Heart left ventricle (tissue), 16 donors: Measurements from ENCODE around the gene HAPLN2. TPM values are rescaled to one million over a fixed set of nuclear protein-coding genes. Genes with fewer than 3 reads are reported as not detected.
A peak's percentile ranks its signal among the peaks of the same experiment; 100 is the strongest.

Experiments
- ATAC-seq, 4 donors: fragments of 200-7000 bp; cut with Tn5 transposase; one replicate each; pipeline ENCODE4 v1.9.1; 2020 to 2022; ENCODE audit warnings: moderate library complexity in 4 of 4, mild to moderate bottlenecking in 3 of 4, moderate number of reproducible peaks in 1 of 4
- DNase-seq, 5 donors: peaks; one replicate each; pipeline ENCODE4 v3.0.0-alpha.2; 2020
- H3K27ac ChIP-seq, 12 donors: fragments of 200-600 bp; sonication (generic) in 4 of 12; one replicate each; pipeline versions ENCODE4 v1.5.0 to v1.8.0; 2016 to 2022; ENCODE audit warnings: mild to moderate bottlenecking in 2 of 12
- H3K27me3 ChIP-seq, 9 donors: fragments of 200-600 bp; sonication (generic) in 2 of 9; one replicate each; pipeline versions ENCODE4 v1.5.1 to v1.8.0; 2016 to 2022; ENCODE audit warnings: mild to moderate bottlenecking in 3 of 9
- H3K36me3 ChIP-seq, 9 donors: fragments of 200-600 bp; sonication (generic) in 2 of 9; one replicate each; pipeline versions ENCODE4 v1.5.0 to v1.8.0; 2018 to 2022; ENCODE audit warnings: mild to moderate bottlenecking in 2 of 9
- H3K4me1 ChIP-seq, 12 donors: fragments of 200-600 bp; sonication (generic) in 4 of 12; one replicate each; pipeline versions ENCODE4 v1.5.0 to v1.8.0; 2016 to 2022; ENCODE audit warnings: mild to moderate bottlenecking in 3 of 12
- H3K4me3 ChIP-seq, 12 donors: fragments of 200-600 bp; sonication (generic) in 4 of 12; one replicate each; pipeline versions ENCODE4 v1.5.0 to v1.8.0; 2017 to 2022; ENCODE audit warnings: mild to moderate bottlenecking in 9 of 12, moderate library complexity in 4 of 12
- H3K9me3 ChIP-seq, 12 donors: fragments of 200-600 bp; sonication (generic) in 4 of 12; one replicate each; pipeline versions ENCODE4 v1.5.0 to v1.8.0; 2016 to 2022; ENCODE audit warnings: mild to moderate bottlenecking in 1 of 12
- POLR2A ChIP-seq, 2 donors: fragments of 450-650 bp; IDR thresholded peaks; one replicate each; pipeline ENCODE4 v1.6.1; 2017; ENCODE audit warnings: antibody characterized with exemption in 2 of 2, mild to moderate bottlenecking in 2 of 2, moderate library complexity in 2 of 2
- WGBS, 4 donors: extraction: QIAGEN DNeasy Blood & Tissue Kit in 2 of 4; methylation state at CpG; one replicate each; pipeline versions ENCODE4 v1.1.5 to v1.1.7; 2013 to 2018; 5-methylcytosine and 5-hydroxymethylcytosine counted together
- intact Hi-C, 10 donors: fragments of 100-400 bp; cut with DNase I; formaldehyde crosslinking; loops; one replicate each; pipeline versions ENCODE4 v1.11.1 to v1.14.2; 2022
- polyA plus RNA-seq, 2 donors: library from polyadenylated mRNA; stranded (reverse); fragments of 200-250 nt; gene quantifications; one replicate each; pipeline ENCODE4 v1.2.3, GENCODE V29; 2013
- total RNA-seq, 9 donors: library from RNA; depleted of rRNA in 2 of 9; stranded (reverse); fragments of >200 nt in 2 of 9; fragmentation: NEBNext Ultra II Directional in 3 of 9; extraction: Animal tissue kit (Norgen Biotek cat#: 25700) in 3 of 9; gene quantifications; one replicate each; pipeline versions ENCODE4 v1.1.0 to v1.2.4, GENCODE V29; 2016 to 2023
- TF ChIP-seq, protein P1 (sequence below), 12 donors: fragments of 200-600 bp; sonication (generic) in 4 of 12; IDR thresholded peaks; one replicate each; pipeline versions ENCODE4 v1.5.0 to v1.8.0; 2018 to 2022; ENCODE audit warnings: antibody characterized with exemption in 12 of 12, mild to moderate bottlenecking in 5 of 12
- donor health status: ischemic (EF 13 %, LVEDD 7.1; RV severe dilation, severe dysfunction).
- donor health status: healthy with polysubstance abuse.
- donor health status: DM: no; HTN: yes; CAD: no.
- donor health status: DM: no; HTN: no; CAD: no.
- donor health status: ischemic (EF 25% LVEDD 6.9; RV normal size, moderate dysfunction).
- donor health status: ischemic (EF 25% LVEDD 5.7; RV mildly dilated, moderate dysfunction).
- donor health status: healthy.
- donor health status: DM: yes; HTN: yes; CAD: no.
- donor health status: ischemic (EF 35%, LVEDD 5.7; RV mildly dilated, moderate dysfunction).
- donor health status: nonischemic (EF 11% LVEDD 7.7; RV severe dilation, severe dysfunction).
- donor health status: DM: yes; HTN: yes; CAD: no.
- donor health status: PGD.
- donor health status: ischemic (EF 29% LVEDD 5.4; RV normal size, mild dysfunction).
- donor health status: nonischemic (EF 23%, LVEDD 6.1; RV moderate dilation, normal function).

HAPLN2 gene
- total and polyA plus RNA-seq, 11 donors, result 0.52 to 3.0 (median 1.1) TPM

DNA sequence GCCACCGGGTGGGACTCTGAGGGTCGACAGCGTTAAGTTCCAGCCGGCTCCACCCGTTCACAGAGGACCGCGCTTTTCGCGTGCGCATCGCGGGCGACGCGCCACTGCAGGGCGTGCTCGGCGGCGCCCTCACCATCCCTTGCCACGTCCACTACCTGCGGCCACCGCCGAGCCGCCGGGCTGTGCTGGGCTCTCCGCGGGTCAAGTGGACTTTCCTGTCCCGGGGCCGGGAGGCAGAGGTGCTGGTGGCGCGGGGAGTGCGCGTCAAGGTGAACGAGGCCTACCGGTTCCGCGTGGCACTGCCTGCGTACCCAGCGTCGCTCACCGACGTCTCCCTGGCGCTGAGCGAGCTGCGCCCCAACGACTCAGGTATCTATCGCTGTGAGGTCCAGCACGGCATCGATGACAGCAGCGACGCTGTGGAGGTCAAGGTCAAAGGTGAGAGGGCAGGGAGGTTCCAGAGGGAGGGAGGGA is 27.6 kb downstream of the HAPLN2 start:
- 17 to 28% (median 22%) methylated on average over 47 to 51 of the region's 51 CpGs for WGBS, 4 donors

DNA sequence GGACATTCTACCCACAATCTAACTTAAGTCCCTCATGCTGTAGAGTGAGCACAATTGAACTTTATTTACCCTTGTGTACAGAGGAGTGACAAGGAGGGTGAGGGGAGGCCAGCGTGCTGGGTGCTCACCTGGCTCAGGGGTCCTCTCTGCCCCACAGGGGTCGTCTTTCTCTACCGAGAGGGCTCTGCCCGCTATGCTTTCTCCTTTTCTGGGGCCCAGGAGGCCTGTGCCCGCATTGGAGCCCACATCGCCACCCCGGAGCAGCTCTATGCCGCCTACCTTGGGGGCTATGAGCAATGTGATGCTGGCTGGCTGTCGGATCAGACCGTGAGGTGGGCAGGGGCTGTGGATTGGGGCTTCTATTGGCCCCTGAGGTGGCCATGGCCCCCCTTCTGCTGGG is 28.1 kb downstream of the HAPLN2 start:
- intact Hi-C loops, result loop anchor here in 1 of 10 donors (5.0 kb wide), 1 partner anchor 35 kb away; no protein-coding TSS in a partner anchor
- Histone ChIP-seq H3K27me3 (peaks cover 2 to 65% (median 41%) of the 10 kb centered on the region in 9 donors), H3K27ac (no peak overlapping the region)

More for the DNA sequence above, 27.6 kb downstream of the HAPLN2 start:
- Histone ChIP-seq H3K9me3 (no peaks in the 10 kb centered on the region), H3K27ac (no peak overlapping the region), H3K4me3 (no peak overlapping the region), H3K4me1 (peaks cover 0 to 9% (median 7%) of the 10 kb centered on the region in 12 donors), H3K27me3 (peaks cover 5 to 70% (median 46%) of the 10 kb centered on the region in 9 donors), H3K36me3 (no peaks in the 10 kb centered on the region)
- DNase-seq (peak in 1 of 5 donors; percentile 26), ATAC-seq (no peak)
- intact Hi-C loops, result loop anchor here in 1 of 10 donors (5.0 kb wide), 1 partner anchor 36 kb away; no protein-coding TSS in a partner anchor
- TF ChIP-seq, protein P1, sequence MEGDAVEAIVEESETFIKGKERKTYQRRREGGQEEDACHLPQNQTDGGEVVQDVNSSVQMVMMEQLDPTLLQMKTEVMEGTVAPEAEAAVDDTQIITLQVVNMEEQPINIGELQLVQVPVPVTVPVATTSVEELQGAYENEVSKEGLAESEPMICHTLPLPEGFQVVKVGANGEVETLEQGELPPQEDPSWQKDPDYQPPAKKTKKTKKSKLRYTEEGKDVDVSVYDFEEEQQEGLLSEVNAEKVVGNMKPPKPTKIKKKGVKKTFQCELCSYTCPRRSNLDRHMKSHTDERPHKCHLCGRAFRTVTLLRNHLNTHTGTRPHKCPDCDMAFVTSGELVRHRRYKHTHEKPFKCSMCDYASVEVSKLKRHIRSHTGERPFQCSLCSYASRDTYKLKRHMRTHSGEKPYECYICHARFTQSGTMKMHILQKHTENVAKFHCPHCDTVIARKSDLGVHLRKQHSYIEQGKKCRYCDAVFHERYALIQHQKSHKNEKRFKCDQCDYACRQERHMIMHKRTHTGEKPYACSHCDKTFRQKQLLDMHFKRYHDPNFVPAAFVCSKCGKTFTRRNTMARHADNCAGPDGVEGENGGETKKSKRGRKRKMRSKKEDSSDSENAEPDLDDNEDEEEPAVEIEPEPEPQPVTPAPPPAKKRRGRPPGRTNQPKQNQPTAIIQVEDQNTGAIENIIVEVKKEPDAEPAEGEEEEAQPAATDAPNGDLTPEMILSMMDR (IDR thresholded peaks at IDR 0.05), result no peak
- no peak for TF ChIP-seq POLR2A (IDR thresholded peaks at IDR 0.05)

DNA sequence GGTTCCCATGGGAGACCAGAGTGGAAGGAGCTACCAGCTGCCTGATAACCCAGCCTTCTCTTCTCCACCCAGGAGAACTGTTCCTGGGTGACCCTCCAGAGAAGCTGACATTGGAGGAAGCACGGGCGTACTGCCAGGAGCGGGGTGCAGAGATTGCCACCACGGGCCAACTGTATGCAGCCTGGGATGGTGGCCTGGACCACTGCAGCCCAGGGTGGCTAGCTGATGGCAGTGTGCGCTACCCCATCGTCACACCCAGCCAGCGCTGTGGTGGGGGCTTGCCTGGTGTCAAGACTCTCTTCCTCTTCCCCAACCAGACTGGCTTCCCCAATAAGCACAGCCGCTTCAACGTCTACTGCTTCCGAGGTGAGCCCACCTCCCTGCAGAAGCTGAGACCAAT is 29.3 kb downstream of the HAPLN2 start:
- H3K27me3 ChIP-seq, result peaks cover 0 to 60% (median 34%) of the 10 kb centered on the region in 9 donors
- no peaks in the 10 kb centered on the region for H3K9me3 ChIP-seq
- TF ChIP-seq POLR2A (IDR thresholded peaks at IDR 0.05), result no peak
- TF ChIP-seq, protein P1 (IDR thresholded peaks at IDR 0.05), result no peak
- ATAC-seq (no peak), DNase-seq (no peak)
- 84 to 86% (median 85%) methylated on average over 10 of the region's 10 CpGs for WGBS, 4 donors
- no peaks in the 10 kb centered on the region for H3K36me3 ChIP-seq
- intact Hi-C loops, result loop anchor here in 1 of 10 donors (5.0 kb wide), 1 partner anchor 34 kb away; no protein-coding TSS in a partner anchor
- no peak overlapping the region for H3K27ac ChIP-seq
- no peaks in the 10 kb centered on the region for H3K4me1 ChIP-seq
- H3K4me3 ChIP-seq, result no peak overlapping the region

More for the DNA sequence above, 28.1 kb downstream of the HAPLN2 start:
- H3K4me3 ChIP-seq, result no peak overlapping the region
- 75 to 85% (median 84%) methylated on average over 10 of the region's 10 CpGs for WGBS, 4 donors
- H3K4me1 ChIP-seq, result peaks cover 0 to 3% (median 1%) of the 10 kb centered on the region in 12 donors
- H3K36me3 ChIP-seq, result no peaks in the 10 kb centered on the region
- no peaks in the 10 kb centered on the region for H3K9me3 ChIP-seq
- DNase-seq (no peak), ATAC-seq (no peak)
- TF ChIP-seq, protein P1 (IDR thresholded peaks at IDR 0.05), result no peak
- TF ChIP-seq POLR2A (IDR thresholded peaks at IDR 0.05), result no peak

DNA sequence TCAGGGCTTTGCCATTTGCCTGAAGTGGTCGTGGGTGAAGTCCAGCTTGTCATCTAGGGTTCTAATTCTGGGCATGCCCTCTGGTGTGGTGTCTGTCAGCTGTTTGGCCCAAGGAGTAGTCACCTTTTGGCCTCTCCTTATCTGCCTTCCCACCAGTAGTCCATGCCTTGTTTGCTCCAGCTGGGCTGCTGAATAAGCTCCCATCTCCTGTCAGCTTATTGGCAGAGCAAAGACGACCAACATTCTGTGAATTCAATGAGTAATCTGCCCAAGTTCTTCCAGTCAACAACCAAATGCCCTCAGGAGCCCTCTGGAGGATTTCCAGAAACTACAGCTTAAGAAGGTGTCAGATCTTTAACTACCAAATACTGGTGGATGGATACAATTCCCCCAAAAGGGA is 29.7 kb downstream of the HAPLN2 start:
- intact Hi-C loops, result loop anchor here in 1 of 10 donors (5.0 kb wide), 1 partner anchor 33 kb away; no protein-coding TSS in a partner anchor
- TF ChIP-seq POLR2A (IDR thresholded peaks at IDR 0.05), result no peak
- TF ChIP-seq, protein P1 (IDR thresholded peaks at IDR 0.05), result no peak
- H3K36me3 ChIP-seq, result no peaks in the 10 kb centered on the region
- WGBS, 4 donors, result 15 to 40% (median 26%) methylated on average over 2 of the region's 2 CpGs
- H3K4me3 ChIP-seq, result no peak overlapping the region
- H3K4me1 ChIP-seq, result no peaks in the 10 kb centered on the region
- peaks cover 0 to 62% (median 34%) of the 10 kb centered on the region in 9 donors for H3K27me3 ChIP-seq
- no peak overlapping the region for H3K27ac ChIP-seq
- DNase-seq (no peak), ATAC-seq (no peak)
- H3K9me3 ChIP-seq, result no peaks in the 10 kb centered on the region
